ENCODE data around the gene SPOCK1.

Gene SPOCK1

GRCh38 chr5:137095597-137095996 is 403.5 kb downstream of the SPOCK1 start:
- no peaks in the 10 kb centered on the region for H3K27me3 Mint-ChIP-seq
- CTCF ChIA-PET, result no interaction called here
- no peak overlapping the region for H3K27ac Mint-ChIP-seq
- no peaks in the 10 kb centered on the region for H3K36me3 Mint-ChIP-seq
- no peaks in the 10 kb centered on the region for H3K4me1 Mint-ChIP-seq
- H3K9me3 Mint-ChIP-seq, result no peaks in the 10 kb centered on the region
- DNase-seq, result no peak
- no peak overlapping the region for H3K4me3 Mint-ChIP-seq

GRCh38 chr5:137092831-137093230 is 406.3 kb downstream of the SPOCK1 start:
- Mint-ChIP-seq H3K4me3 (no peak overlapping the region), H3K27me3 (no peaks in the 10 kb centered on the region), H3K36me3 (no peaks in the 10 kb centered on the region), H3K9me3 (no peaks in the 10 kb centered on the region), H3K27ac (no peak overlapping the region), H3K4me1 (no peaks in the 10 kb centered on the region)
- CTCF ChIA-PET, result no interaction called here
- DNase-seq, result no peak

- no peak overlapping the region for H3K27ac Mint-ChIP-seq
- CTCF ChIA-PET, result no interaction called here
Observed at GRCh38 chr5:137091472-137091871, 407.7 kb downstream of the SPOCK1 start.

GRCh38 chr5:137090721-137091120 is 408.4 kb downstream of the SPOCK1 start:
- no peak for DNase-seq
- no peaks in the 10 kb centered on the region for H3K9me3 Mint-ChIP-seq
- no peaks in the 10 kb centered on the region for H3K27me3 Mint-ChIP-seq
- H3K4me3 Mint-ChIP-seq, result no peak overlapping the region
- CTCF ChIA-PET, result no interaction called here
- H3K27ac Mint-ChIP-seq, result no peak overlapping the region
- H3K4me1 Mint-ChIP-seq, result no peaks in the 10 kb centered on the region
- no peaks in the 10 kb centered on the region for H3K36me3 Mint-ChIP-seq

More at GRCh38 chr5:137091472-137091871, 407.7 kb downstream of the SPOCK1 start:
- no peak for DNase-seq
- H3K27me3 Mint-ChIP-seq, result no peaks in the 10 kb centered on the region
- H3K36me3 Mint-ChIP-seq, result no peaks in the 10 kb centered on the region
- no peaks in the 10 kb centered on the region for H3K4me1 Mint-ChIP-seq
- H3K9me3 Mint-ChIP-seq, result no peaks in the 10 kb centered on the region
- no peak overlapping the region for H3K4me3 Mint-ChIP-seq

- DNase-seq, result no peak
- Mint-ChIP-seq H3K27me3 (no peaks in the 10 kb centered on the region), H3K27ac (no peak overlapping the region), H3K36me3 (no peaks in the 10 kb centered on the region), H3K4me3 (no peak overlapping the region), H3K9me3 (no peaks in the 10 kb centered on the region), H3K4me1 (no peaks in the 10 kb centered on the region)
- CTCF ChIA-PET, result no interaction called here
Observed at GRCh38 chr5:137090151-137090550, 409.0 kb downstream of the SPOCK1 start.

- no peaks in the 10 kb centered on the region for H3K36me3 Mint-ChIP-seq
- no peak for DNase-seq
- CTCF ChIA-PET, result no interaction called here
- no peaks in the 10 kb centered on the region for H3K9me3 Mint-ChIP-seq
- no peaks in the 10 kb centered on the region for H3K4me1 Mint-ChIP-seq
- H3K27ac Mint-ChIP-seq, result no peak overlapping the region
- no peak overlapping the region for H3K4me3 Mint-ChIP-seq
- no peaks in the 10 kb centered on the region for H3K27me3 Mint-ChIP-seq
Observed at GRCh38 chr5:137088175-137088574, 411.0 kb downstream of the SPOCK1 start.

GRCh38 chr5:137086342-137086741 is 412.8 kb downstream of the SPOCK1 start:
- no peaks in the 10 kb centered on the region for H3K36me3 Mint-ChIP-seq
- no peaks in the 10 kb centered on the region for H3K9me3 Mint-ChIP-seq
- CTCF ChIA-PET, result no interaction called here
- H3K4me1 Mint-ChIP-seq, result no peaks in the 10 kb centered on the region
- DNase-seq, result no peak
- H3K4me3 Mint-ChIP-seq, result no peak overlapping the region
- no peaks in the 10 kb centered on the region for H3K27me3 Mint-ChIP-seq
- no peak overlapping the region for H3K27ac Mint-ChIP-seq

GRCh38 chr5:137085206-137085605 is 413.9 kb downstream of the SPOCK1 start:
- Mint-ChIP-seq H3K27ac (no peak overlapping the region), H3K4me3 (no peak overlapping the region), H3K4me1 (no peaks in the 10 kb centered on the region), H3K36me3 (no peaks in the 10 kb centered on the region), H3K9me3 (no peaks in the 10 kb centered on the region), H3K27me3 (no peaks in the 10 kb centered on the region)
- CTCF ChIA-PET, result interaction anchor here (1.2 kb wide), 1 partner anchor 10 kb away, joined by 4 read pairs; no protein-coding TSS in a partner anchor
- DNase-seq, result no peak

GRCh38 chr5:137084016-137084415 is 415.1 kb downstream of the SPOCK1 start:
- no peak for DNase-seq
- Mint-ChIP-seq H3K27me3 (no peaks in the 10 kb centered on the region), H3K4me1 (no peaks in the 10 kb centered on the region), H3K36me3 (no peaks in the 10 kb centered on the region), H3K4me3 (no peak overlapping the region), H3K9me3 (no peaks in the 10 kb centered on the region), H3K27ac (no peak overlapping the region)
- CTCF ChIA-PET, result no interaction called here

- H3K27ac Mint-ChIP-seq, result no peak overlapping the region
- H3K4me1 Mint-ChIP-seq, result no peaks in the 10 kb centered on the region
- CTCF ChIA-PET, result no interaction called here
Observed at GRCh38 chr5:137082951-137083350, 416.2 kb downstream of the SPOCK1 start.

GRCh38 chr5:137078171-137078665 is 420.9 kb downstream of the SPOCK1 start:
- H3K4me3 Mint-ChIP-seq, result no peak overlapping the region
- DNase-seq, result no peak

More at GRCh38 chr5:137082951-137083350, 416.2 kb downstream of the SPOCK1 start:
- DNase-seq, result no peak
- Mint-ChIP-seq H3K9me3 (no peaks in the 10 kb centered on the region), H3K4me3 (no peak overlapping the region), H3K27me3 (no peaks in the 10 kb centered on the region), H3K36me3 (no peaks in the 10 kb centered on the region)

GRCh38 chr5:137075163-137075970 is 423.8 kb downstream of the SPOCK1 start:
- H3K4me3 Mint-ChIP-seq, result no peak overlapping the region
- DNase-seq, result peak; percentile 27
- no peaks in the 10 kb centered on the region for H3K9me3 Mint-ChIP-seq
- CTCF ChIA-PET, result interaction anchor here (1.1 kb wide), 1 partner anchor 10 kb away, joined by 4 read pairs; no protein-coding TSS in a partner anchor
- no peaks in the 10 kb centered on the region for H3K36me3 Mint-ChIP-seq
- no peaks in the 10 kb centered on the region for H3K27me3 Mint-ChIP-seq
- H3K27ac Mint-ChIP-seq, result no peak overlapping the region
- no peaks in the 10 kb centered on the region for H3K4me1 Mint-ChIP-seq

More at GRCh38 chr5:137078171-137078665, 420.9 kb downstream of the SPOCK1 start:
- no peaks in the 10 kb centered on the region for H3K36me3 Mint-ChIP-seq
- H3K27ac Mint-ChIP-seq, result no peak overlapping the region
- H3K4me1 Mint-ChIP-seq, result no peaks in the 10 kb centered on the region
- H3K27me3 Mint-ChIP-seq, result no peaks in the 10 kb centered on the region
- CTCF ChIA-PET, result no interaction called here
- H3K9me3 Mint-ChIP-seq, result no peaks in the 10 kb centered on the region

GRCh38 chr5:137073189-137073588 is 425.9 kb downstream of the SPOCK1 start:
- no peak overlapping the region for H3K4me3 Mint-ChIP-seq
- no peak for DNase-seq
- H3K27ac Mint-ChIP-seq, result no peak overlapping the region
- no peaks in the 10 kb centered on the region for H3K27me3 Mint-ChIP-seq
- no peaks in the 10 kb centered on the region for H3K4me1 Mint-ChIP-seq
- CTCF ChIA-PET, result no interaction called here
- no peaks in the 10 kb centered on the region for H3K9me3 Mint-ChIP-seq
- H3K36me3 Mint-ChIP-seq, result no peaks in the 10 kb centered on the region

- Mint-ChIP-seq H3K4me1 (no peaks in the 10 kb centered on the region), H3K27me3 (no peaks in the 10 kb centered on the region), H3K4me3 (no peak overlapping the region), H3K9me3 (no peaks in the 10 kb centered on the region), H3K36me3 (no peaks in the 10 kb centered on the region), H3K27ac (no peak overlapping the region)
- CTCF ChIA-PET, result no interaction called here
- DNase-seq, result no peak
Observed at GRCh38 chr5:137072361-137073115, 426.6 kb downstream of the SPOCK1 start.

GRCh38 chr5:137071931-137072330 is 427.2 kb downstream of the SPOCK1 start:
- CTCF ChIA-PET, result no interaction called here
- no peak for DNase-seq
- Mint-ChIP-seq H3K27me3 (no peaks in the 10 kb centered on the region), H3K9me3 (no peaks in the 10 kb centered on the region), H3K4me3 (no peak overlapping the region), H3K27ac (no peak overlapping the region), H3K36me3 (no peaks in the 10 kb centered on the region), H3K4me1 (no peaks in the 10 kb centered on the region)

Data from activated naive CD4-positive, alpha-beta T cell treated with anti-CD3 and anti-CD28 coated beads, Interleukin-2, amount 10 ng/mL, durations not matched to agents 7 days and 5 days (primary cell).